HG03342 (cell line): ENCODE data around the gene ZNF438.
"Not testable (repeated sequence)": the region's sequence is repeated elsewhere in the genome, so short reads cannot be mapped to it uniquely, and the experiment has no call there.

Experiments
- ATAC-seq: cut with Tn5 transposase; IDR thresholded peaks from one replicate; pipeline ENCODE4 v1.9.1; 2021; ENCODE audit warnings: mild to moderate bottlenecking, moderate library complexity; ENCODE audit not compliant: unreplicated experiment

Gene ZNF438

GRCh38 chr10:31055573-31056251 is 24.0 kb upstream of the ZNF438 start:
- no peak for ATAC-seq

GRCh38 chr10:31051703-31052102 is 20.0 kb upstream of the ZNF438 start:
- ATAC-seq = no peak

GRCh38 chr10:31042670-31043069 is 11.0 kb upstream of the ZNF438 start:
- no peak for ATAC-seq

DNA sequence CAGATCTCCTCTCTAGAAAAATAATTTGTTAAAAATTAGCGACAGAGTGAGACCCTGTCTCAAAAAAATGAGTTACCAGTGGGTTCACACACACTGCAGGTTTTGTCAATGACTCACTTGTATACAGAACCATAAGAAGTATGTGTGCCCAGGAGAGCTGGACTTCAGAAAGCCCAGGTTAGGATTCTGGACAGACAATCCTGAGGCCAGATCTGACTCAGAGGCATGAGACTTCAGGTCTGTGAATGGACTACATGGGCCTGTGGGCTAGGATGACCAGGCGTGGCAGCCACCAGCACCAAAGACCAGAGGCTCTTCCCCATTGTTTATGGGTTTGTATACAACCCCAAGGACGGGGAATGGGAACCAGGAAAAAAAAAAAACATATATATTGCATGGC is 9.3 kb upstream of the ZNF438 start:
- no peak for ATAC-seq

DNA sequence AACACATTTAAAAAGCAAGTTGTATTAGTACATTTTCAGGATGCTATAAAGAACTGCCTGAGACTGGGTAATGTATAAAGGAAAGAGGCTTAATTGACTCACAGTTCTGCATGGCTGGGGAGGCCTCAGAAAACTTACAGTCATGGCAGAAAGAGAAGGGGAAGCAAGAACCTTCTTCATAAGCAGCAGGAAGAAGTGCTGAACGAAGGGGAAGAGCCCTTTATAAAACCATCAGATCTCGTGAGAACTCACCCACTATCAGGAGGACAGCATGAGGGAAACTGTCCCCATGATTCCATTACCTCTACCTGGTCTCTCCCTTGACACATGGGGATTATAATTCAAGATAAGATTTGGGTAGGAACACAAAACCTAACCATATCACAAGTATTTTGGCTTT is 7.3 kb upstream of the ZNF438 start:
- ATAC-seq = not testable (repeated sequence)

GRCh38 chr10:31037749-31038148 is 6.1 kb upstream of the ZNF438 start:
- ATAC-seq = no peak

DNA sequence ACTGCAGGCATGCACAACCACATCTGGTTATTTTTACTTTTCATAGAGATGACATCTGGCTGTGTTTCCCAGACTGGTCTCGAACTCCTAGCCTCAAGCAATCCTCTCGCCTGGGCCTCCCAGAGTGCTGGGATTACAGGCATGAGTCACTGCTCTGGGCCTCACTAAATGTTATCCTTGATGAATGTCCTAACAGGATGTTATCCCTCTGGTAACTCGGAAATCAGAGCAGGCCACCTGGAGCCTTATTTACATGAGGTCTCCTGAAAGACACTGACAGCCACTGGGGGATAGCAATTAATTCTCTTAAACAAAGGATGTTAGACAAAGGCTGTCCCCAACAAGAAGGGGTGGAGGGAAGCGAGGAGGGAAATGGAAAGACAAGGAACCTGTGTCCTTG is 4.5 kb upstream of the ZNF438 start:
- no peak for ATAC-seq

GRCh38 chr10:31035266-31035798 is 3.7 kb upstream of the ZNF438 start:
- ATAC-seq = no peak

DNA sequence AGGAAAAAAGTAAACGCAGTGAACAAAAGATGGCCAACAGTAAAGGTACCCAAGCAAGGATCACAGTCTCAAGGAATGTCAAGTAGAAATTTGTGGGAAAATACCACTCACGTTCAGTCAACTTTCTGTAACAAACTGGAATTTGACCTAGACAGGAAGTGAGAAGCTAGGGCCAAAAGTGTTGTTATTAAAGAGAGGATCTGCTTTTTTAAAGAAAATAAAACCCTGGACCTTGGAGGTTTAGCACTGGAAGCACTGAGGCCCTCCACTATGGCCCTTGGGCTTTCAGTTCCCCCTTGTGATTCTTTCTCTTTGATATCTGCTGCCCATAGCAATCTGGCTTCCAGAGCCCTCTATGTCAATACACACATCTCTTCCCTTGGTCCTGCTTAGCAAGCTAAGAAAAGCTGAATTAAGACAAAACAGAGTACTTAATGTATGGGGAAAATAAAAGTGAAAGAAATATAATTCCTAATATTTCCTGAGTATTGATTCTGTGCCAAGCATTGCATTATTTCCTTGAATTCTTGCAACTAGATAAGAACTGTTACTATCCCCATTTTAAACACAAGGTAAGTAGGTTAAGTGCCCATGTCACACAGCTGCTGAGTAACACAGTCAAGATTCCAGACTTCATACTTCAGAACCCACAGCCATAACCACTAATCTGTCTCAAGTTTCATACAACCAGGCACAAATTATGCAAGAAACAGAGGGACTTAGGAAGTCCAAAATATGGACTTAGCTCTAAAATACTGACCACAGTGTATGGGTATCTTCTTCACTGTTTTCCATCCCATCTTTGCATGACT is 2.6 kb upstream of the ZNF438 start:
- no peak for ATAC-seq

DNA sequence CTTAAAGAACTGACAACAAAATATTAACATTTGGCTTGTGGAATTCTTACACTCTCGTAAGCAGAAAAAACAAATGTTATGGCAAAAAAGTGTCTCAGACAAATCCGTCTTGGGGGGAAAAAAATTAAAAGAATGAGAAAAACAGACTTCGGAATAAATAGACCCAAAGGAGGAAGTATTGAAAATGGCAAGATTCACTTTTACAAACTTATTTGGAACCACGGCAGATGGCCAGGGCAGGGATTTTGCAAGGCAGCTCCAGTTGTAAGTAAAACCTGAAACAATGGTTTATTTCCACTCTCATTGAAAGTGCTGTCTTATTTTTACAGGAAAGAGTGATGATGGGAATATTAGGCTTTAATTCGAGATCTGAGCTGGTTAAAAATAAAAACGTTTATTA is 1.5 kb upstream of the ZNF438 start:
- ATAC-seq = no peak

- ATAC-seq = peak; percentile 82
These were observed 830 bp upstream of the ZNF438 start for GRCh38 chr10:31032258-31033132.

- ATAC-seq = no peak
These were observed 484 bp downstream of the ZNF438 start for GRCh38 chr10:31031205-31031557.

GRCh38 chr10:31030800-31031199 is 865 bp downstream of the ZNF438 start:
- ATAC-seq = no peak

- no peak for ATAC-seq
These were observed 1.4 kb downstream of the ZNF438 start for GRCh38 chr10:31030260-31030659.

DNA sequence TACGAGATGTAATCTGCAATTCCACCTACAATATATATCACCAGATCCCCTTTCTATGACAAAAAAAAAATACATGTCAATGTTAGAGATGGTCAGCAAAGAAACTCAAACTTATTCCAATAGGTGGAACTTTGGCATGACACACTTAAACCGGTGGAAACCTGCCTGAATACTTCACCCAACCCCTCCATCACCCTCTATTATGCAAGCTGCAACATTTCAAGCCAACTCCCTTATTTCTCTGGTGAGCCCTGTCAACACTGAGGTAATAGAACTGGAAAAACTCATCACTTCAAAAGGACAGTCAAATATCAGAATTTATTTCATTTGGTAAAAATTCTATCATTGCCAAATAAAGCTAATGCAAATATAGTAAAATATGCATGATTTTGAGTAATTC is 3.6 kb downstream of the ZNF438 start:
- ATAC-seq = no peak

GRCh38 chr10:31026279-31026678 is 5.4 kb downstream of the ZNF438 start:
- ATAC-seq = not testable (repeated sequence)

GRCh38 chr10:31025142-31025541 is 6.5 kb downstream of the ZNF438 start:
- no peak for ATAC-seq

GRCh38 chr10:31023558-31023957 is 8.1 kb downstream of the ZNF438 start:
- no peak for ATAC-seq

DNA sequence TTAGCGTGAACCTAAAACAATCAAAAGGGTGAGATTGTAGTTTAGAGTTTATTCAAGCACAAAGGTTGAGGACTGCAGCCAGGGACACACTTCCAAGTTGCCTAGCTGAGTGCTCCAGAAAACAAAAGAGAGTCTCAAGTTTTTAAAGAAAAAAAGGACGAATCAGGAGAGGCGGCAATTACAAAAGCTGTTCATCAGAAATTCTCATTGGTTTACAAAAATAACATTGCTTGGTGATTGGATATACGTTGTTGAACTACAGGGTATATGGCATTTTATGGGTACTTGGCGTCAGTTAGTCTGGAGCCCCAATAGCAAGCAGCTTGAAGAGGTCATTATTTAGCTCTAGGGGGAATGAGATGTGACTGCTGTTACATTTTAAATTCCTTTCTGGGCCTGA is 11.5 kb downstream of the ZNF438 start:
- no peak for ATAC-seq

DNA sequence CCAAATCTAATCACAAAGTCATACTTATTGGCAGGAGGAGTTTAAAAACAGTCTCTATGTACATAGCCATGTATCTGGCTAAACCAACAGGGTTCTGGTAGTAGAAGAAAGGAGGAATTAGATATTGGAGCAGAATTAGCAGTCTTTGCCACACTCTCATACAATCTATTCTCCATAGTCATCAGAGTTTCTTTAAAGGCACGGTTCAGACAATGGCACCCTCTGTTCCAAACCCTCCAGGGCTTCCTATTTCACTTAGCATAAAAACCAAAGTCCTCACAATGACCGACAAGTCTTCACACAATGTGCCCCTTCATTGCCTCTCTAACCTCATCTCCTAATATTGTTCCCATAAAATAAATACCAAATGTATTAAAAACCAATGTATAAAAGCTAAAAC is 12.7 kb downstream of the ZNF438 start:
- ATAC-seq = no peak

- ATAC-seq = no peak
These were observed 13.3 kb downstream of the ZNF438 start for GRCh38 chr10:31018356-31018750.
